ENCODE data around the gene ESR2. TPM values are rescaled to one million over a fixed set of nuclear protein-coding genes. Genes with fewer than 3 reads are reported as not detected.

The ESR2 gene
- total RNA-seq, 1 donor = not detected

DNA sequence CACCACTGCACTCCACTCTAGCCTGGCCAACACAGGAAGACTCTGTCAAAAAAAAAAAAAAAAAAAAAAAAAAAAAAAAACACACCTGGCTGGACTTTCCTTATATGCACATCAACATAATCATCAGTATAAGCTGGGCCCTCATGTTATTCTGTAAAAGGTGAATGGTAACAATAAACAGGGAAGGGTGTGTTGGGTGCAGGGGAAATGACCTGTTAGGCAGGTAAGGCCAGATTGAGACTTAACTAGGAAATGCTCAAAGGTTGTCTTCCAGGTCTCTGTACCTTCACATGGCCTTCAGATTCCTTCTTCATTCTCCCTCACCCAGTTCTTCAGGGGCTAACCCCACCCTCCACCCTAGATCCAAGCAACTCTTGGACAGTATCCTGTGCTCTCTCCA, 47.5 kb downstream of the ESR2 start:
- peaks cover 21% of the 10 kb centered on the region for H3K27me3 ChIP-seq (ENCODE audit: insufficient read depth, low read length)
- H4K20me1 ChIP-seq (ENCODE audit: insufficient read depth, low read length) = no peaks in the 10 kb centered on the region
- no peaks in the 10 kb centered on the region for H3K4me1 ChIP-seq (ENCODE audit: insufficient read depth, low read length)
- H3K27ac ChIP-seq (ENCODE audit: low read depth, low read length) = no peak overlapping the region
- no peak overlapping the region for H2AFZ ChIP-seq (ENCODE audit: low read length)
- no peak overlapping the region for H3K4me3 ChIP-seq (ENCODE audit: insufficient read depth, low read length)
- H3K36me3 ChIP-seq (ENCODE audit: insufficient read depth, low read length) = no peaks in the 10 kb centered on the region
- H3K4me2 ChIP-seq (ENCODE audit: insufficient read depth, low read length) = no peak overlapping the region
- TF ChIP-seq CTCF (IDR thresholded peaks at IDR 0.05; ENCODE audit: extremely low read depth, low read depth, low read length) = no peak
- DNase-seq (ENCODE audit: insufficient read length, low spot score, missing footprints) = no peak
- H3K9me3 ChIP-seq (ENCODE audit: low read depth, low read length) = no peaks in the 10 kb centered on the region
- no peaks in the 10 kb centered on the region for H3K79me2 ChIP-seq (ENCODE audit: insufficient read depth, low read length)

GRCh38 chr14:64245491-64245890, 48.7 kb downstream of the ESR2 start:
- Histone ChIP-seq H4K20me1 (ENCODE audit: insufficient read depth, low read length) (no peaks in the 10 kb centered on the region), H2AFZ (ENCODE audit: low read length) (no peak overlapping the region)
- TF ChIP-seq CTCF (IDR thresholded peaks at IDR 0.05; ENCODE audit: extremely low read depth, low read depth, low read length) = no peak

DNA sequence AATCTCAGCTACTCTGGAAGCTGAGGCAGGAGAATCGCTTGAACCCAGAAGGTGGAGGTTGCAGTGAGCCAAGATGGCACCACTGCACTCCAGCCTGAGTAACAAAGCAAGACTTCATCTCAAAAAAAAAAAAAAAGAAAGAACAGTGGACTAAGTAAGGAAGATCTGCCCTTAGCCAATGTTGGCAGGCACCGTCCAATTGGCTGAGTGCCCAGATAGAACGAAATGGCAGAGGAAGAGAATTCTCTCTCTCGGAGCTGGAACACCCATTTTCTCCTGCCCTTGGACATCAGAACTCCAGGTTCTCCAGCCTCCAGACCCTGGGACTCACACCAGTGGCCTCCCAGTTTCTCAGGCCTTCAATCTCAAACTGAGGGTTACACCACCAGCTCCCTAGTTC, 49.9 kb downstream of the ESR2 start:
- DNase-seq (ENCODE audit: insufficient read length, low spot score, missing footprints) = no peak
- H3K27ac ChIP-seq (ENCODE audit: low read depth, low read length) = no peak overlapping the region
- no peak overlapping the region for H3K4me3 ChIP-seq (ENCODE audit: insufficient read depth, low read length)
- no peaks in the 10 kb centered on the region for H3K36me3 ChIP-seq (ENCODE audit: insufficient read depth, low read length)
- no peaks in the 10 kb centered on the region for H3K79me2 ChIP-seq (ENCODE audit: insufficient read depth, low read length)
- H3K4me1 ChIP-seq (ENCODE audit: insufficient read depth, low read length) = no peaks in the 10 kb centered on the region
- TF ChIP-seq CTCF (IDR thresholded peaks at IDR 0.05; ENCODE audit: extremely low read depth, low read depth, low read length) = no peak
- no peak overlapping the region for H3K4me2 ChIP-seq (ENCODE audit: insufficient read depth, low read length)
- peaks cover 34% of the 10 kb centered on the region for H3K27me3 ChIP-seq (ENCODE audit: insufficient read depth, low read length)
- H2AFZ ChIP-seq (ENCODE audit: low read length) = no peak overlapping the region
- H4K20me1 ChIP-seq (ENCODE audit: insufficient read depth, low read length) = no peaks in the 10 kb centered on the region
- H3K9me3 ChIP-seq (ENCODE audit: low read depth, low read length) = no peaks in the 10 kb centered on the region

More at GRCh38 chr14:64245491-64245890, 48.7 kb downstream of the ESR2 start:
- DNase-seq (ENCODE audit: insufficient read length, low spot score, missing footprints) = no peak
- Histone ChIP-seq H3K27me3 (ENCODE audit: insufficient read depth, low read length) (peaks cover 24% of the 10 kb centered on the region), H3K4me2 (ENCODE audit: insufficient read depth, low read length) (no peak overlapping the region), H3K4me1 (ENCODE audit: insufficient read depth, low read length) (no peaks in the 10 kb centered on the region), H3K79me2 (ENCODE audit: insufficient read depth, low read length) (no peaks in the 10 kb centered on the region), H3K27ac (ENCODE audit: low read depth, low read length) (no peak overlapping the region), H3K36me3 (ENCODE audit: insufficient read depth, low read length) (no peaks in the 10 kb centered on the region), H3K9me3 (ENCODE audit: low read depth, low read length) (no peaks in the 10 kb centered on the region), H3K4me3 (ENCODE audit: insufficient read depth, low read length) (no peak overlapping the region)

- H4K20me1 ChIP-seq (ENCODE audit: insufficient read depth, low read length) = no peaks in the 10 kb centered on the region
- H3K4me2 ChIP-seq (ENCODE audit: insufficient read depth, low read length) = no peak overlapping the region
These were observed 55.5 kb downstream of the ESR2 start for GRCh38 chr14:64238631-64239030.

More at GRCh38 chr14:64238631-64239030, 55.5 kb downstream of the ESR2 start:
- Histone ChIP-seq H2AFZ (ENCODE audit: low read length) (no peak overlapping the region), H3K27me3 (ENCODE audit: insufficient read depth, low read length) (peaks cover 73% of the 10 kb centered on the region), H3K9me3 (ENCODE audit: low read depth, low read length) (no peaks in the 10 kb centered on the region), H3K4me1 (ENCODE audit: insufficient read depth, low read length) (no peaks in the 10 kb centered on the region), H3K79me2 (ENCODE audit: insufficient read depth, low read length) (no peaks in the 10 kb centered on the region), H3K4me3 (ENCODE audit: insufficient read depth, low read length) (no peak overlapping the region), H3K36me3 (ENCODE audit: insufficient read depth, low read length) (no peaks in the 10 kb centered on the region), H3K27ac (ENCODE audit: low read depth, low read length) (no peak overlapping the region)
- no peak for DNase-seq (ENCODE audit: insufficient read length, low spot score, missing footprints)
- TF ChIP-seq CTCF (IDR thresholded peaks at IDR 0.05; ENCODE audit: extremely low read depth, low read depth, low read length) = no peak

Measured in osteoblast (primary cell).